Bronchial epithelial cell (primary cell): ENCODE results near the gene ST6GALNAC4. TPM values are rescaled to one million over a fixed set of nuclear protein-coding genes. Genes with fewer than 3 reads are reported as not detected.

Source experiments
- DNase-seq: peaks from one replicate; pipeline ENCODE4 v3.0.0-alpha.2; 2010; ENCODE audit warnings: low read depth
- FAIRE-seq: peaks from 2 replicates; lab custom pipeline; 2011; peaks lifted over from hg19 to GRCh38; lab: Jason Lieb, UNC
- H3K27me3 ChIP-seq: 2 replicates; pipeline ENCODE4 v1.5.1; 2011; ENCODE audit warnings: low read length; ENCODE audit not compliant: control insufficient read depth, insufficient read depth
- H3K36me3 ChIP-seq: 2 replicates; pipeline ENCODE4 v1.5.1; 2011; ENCODE audit warnings: low read length; ENCODE audit not compliant: control insufficient read depth, insufficient read depth
- H3K4me3 ChIP-seq: 2 replicates; pipeline ENCODE4 v1.5.1; 2011; ENCODE audit warnings: mild to moderate bottlenecking, low read depth, low read length, control low read depth
- total RNA-seq: library from RNA; depleted of rRNA; stranded (reverse); fragments of >200 nt; gene quantifications from 2 replicates; pipeline ENCODE4 v1.2.1, GENCODE V29; 2014
- TF ChIP-seq, protein P1 (sequence below): IDR thresholded peaks from 2 replicates; pipeline ENCODE4 v1.5.1; 2011; ENCODE audit warnings: mild to moderate bottlenecking, moderate library complexity, low read length, control low read depth, inconsistent platforms; ENCODE audit not compliant: insufficient read depth, severe bottlenecking

ST6GALNAC4 gene
- total RNA-seq, 1 donor from 2014 or later: 21.3 TPM

DNA sequence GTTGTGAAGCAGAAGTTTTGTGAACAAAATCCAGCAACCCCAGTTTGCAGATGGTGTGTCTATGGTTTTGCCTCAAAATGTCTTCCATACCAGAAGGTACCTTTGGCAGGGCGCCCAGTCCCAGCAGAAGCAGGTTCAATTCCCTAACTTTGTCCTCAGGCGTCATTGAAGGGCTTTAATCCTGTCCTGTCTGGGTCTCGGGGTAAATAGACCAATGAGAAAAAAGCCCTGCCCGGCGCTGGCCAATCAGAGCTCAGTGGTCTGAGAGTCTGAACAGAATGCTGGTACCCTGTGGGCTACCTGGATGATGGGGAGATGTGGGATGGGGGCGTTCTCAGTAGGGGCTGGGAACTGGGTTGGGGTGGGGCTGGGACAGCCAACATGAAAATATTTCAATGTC, 6.2 kb upstream of the ST6GALNAC4 start:
- no peak for FAIRE-seq
- H3K27me3 ChIP-seq: no peaks in the 10 kb centered on the region
- no peak for DNase-seq
- TF ChIP-seq, protein P1, sequence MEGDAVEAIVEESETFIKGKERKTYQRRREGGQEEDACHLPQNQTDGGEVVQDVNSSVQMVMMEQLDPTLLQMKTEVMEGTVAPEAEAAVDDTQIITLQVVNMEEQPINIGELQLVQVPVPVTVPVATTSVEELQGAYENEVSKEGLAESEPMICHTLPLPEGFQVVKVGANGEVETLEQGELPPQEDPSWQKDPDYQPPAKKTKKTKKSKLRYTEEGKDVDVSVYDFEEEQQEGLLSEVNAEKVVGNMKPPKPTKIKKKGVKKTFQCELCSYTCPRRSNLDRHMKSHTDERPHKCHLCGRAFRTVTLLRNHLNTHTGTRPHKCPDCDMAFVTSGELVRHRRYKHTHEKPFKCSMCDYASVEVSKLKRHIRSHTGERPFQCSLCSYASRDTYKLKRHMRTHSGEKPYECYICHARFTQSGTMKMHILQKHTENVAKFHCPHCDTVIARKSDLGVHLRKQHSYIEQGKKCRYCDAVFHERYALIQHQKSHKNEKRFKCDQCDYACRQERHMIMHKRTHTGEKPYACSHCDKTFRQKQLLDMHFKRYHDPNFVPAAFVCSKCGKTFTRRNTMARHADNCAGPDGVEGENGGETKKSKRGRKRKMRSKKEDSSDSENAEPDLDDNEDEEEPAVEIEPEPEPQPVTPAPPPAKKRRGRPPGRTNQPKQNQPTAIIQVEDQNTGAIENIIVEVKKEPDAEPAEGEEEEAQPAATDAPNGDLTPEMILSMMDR: no peak
- no peak overlapping the region for H3K4me3 ChIP-seq
- H3K36me3 ChIP-seq: no peaks in the 10 kb centered on the region

DNA sequence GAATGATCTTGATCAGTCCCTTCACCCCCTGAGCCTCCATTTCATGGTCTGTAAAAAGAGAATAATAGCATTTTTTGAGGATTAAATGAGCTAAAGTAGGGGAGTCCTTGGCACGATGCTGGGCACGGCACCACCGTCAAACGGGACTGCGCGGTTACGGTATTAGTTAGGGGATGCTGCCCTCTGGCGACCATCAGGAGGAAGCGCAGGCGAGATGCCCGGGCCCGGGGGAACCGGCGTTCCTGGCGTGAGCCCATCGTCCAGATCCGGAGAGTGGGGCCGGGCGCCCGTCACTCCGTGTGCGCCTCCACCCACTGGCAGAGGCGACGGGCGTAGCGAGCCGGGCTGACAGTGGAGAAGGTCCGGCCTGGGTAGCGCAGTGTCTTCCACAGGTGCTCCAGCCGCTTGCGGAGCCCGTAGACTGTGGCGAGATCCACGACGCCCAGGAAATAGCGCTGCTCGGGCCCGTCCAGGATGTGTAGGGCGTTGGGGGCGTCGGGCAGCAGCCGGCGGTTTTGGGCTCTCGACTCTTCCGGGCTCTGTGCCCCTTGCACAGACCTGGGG, 4.8 kb upstream of the ST6GALNAC4 start:
- no peak for DNase-seq
- no peak for FAIRE-seq
- H3K4me3 ChIP-seq: no peak overlapping the region

DNA sequence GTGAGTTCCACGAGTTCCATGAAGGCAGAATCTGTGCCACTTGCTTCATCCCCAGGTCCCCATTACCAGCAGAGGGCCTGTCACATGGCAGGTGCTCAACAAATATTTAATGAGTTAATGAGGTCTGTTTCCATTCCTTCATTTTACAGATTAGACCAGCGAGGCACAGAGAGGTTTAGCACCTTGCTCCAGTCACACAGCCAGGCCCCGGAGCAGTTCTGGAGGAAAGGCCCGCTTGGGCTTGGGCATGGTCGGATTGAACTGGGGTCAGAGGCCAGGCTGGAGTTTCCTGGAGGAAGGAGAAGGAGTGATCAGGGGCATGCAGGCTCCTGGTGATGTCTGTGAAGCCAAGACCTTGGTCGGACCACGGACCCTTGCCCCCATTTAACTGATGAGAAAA, 4.0 kb upstream of the ST6GALNAC4 start:
- no peak for DNase-seq
- Histone ChIP-seq H3K36me3 (no peaks in the 10 kb centered on the region), H3K27me3 (no peaks in the 10 kb centered on the region), H3K4me3 (no peak overlapping the region)
- TF ChIP-seq, protein P1: no peak
- no peak for FAIRE-seq

More for the DNA sequence above, 4.8 kb upstream of the ST6GALNAC4 start:
- Histone ChIP-seq H3K27me3 (no peaks in the 10 kb centered on the region), H3K36me3 (no peaks in the 10 kb centered on the region)
- TF ChIP-seq, protein P1: peak; percentile 94

DNA sequence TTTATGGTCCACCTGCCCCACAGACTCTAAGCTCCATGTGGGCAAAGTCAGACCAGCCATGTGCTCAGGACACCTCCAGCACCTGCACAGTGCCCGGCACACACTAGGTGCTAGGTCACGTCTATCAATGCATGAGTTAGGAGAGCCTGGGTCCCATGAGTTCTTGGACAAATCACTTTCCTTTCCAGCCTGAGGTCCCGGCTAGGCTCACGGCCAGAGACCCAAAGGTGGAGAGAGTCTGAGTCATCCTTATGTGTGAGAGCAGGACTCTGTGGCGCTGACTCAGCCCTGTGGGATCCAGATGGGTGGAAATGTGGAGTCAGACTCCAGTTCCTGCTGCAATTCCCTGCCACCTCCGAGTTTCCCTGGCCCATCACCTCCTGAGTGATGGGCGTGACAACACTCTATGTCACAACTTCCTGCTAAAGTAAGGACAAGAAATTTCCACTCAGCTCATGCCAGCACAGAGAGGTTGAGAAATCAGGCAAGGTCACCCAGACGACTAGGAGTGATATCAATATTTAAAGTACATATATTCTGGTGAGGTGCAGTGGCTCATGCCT, 2.5 kb upstream of the ST6GALNAC4 start:
- DNase-seq (peak; percentile 100), FAIRE-seq (peak; percentile 97)
- Histone ChIP-seq H3K27me3 (no peaks in the 10 kb centered on the region), H3K36me3 (no peaks in the 10 kb centered on the region), H3K4me3 (no peak overlapping the region)
- TF ChIP-seq, protein P1: no peak

DNA sequence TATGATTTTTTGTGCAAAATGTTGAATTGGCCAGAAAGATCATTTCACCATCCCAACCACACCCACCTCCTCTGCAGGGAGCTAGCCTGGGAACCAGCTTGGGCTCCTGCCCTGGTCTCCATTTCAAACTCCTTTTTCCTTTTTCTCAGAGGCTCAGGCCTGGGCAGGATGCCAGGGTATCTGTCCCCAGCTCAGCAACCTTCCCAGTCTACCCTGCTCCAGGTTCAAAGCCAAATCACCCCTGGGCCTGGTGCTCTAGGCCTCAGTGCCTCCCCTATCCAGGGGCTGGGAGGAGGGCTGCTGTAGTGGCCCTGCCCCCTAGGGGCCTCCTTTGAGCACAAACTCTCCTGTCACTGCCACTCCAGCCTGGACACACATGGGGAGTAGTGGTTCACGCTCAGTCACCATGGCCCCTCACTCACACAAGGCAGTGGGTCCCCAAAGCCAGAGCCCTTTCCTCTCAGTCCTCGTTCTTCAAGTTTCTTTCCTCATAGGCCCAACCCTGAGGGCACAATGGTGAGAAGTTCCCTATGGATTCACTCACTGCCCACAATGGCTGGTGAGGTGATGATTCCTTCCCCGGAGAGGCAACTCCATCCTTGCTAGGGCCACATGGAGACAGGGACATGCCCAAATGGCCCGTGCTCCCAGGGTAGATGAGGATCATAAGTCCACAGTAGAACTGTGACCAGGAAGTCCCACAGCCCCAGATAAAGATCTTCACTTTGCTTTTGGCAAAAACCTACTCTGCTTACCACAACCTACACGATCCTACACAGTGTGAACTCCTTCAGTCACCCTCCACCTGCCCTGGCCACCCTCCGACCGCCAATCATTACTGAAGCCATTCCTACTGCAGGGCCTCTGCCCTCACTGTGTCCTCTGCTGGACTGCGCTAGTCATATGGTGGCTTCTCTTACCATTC, 1.6 kb upstream of the ST6GALNAC4 start:
- no peak for DNase-seq
- FAIRE-seq: no peak
- Histone ChIP-seq H3K27me3 (no peaks in the 10 kb centered on the region), H3K36me3 (no peaks in the 10 kb centered on the region), H3K4me3 (no peak overlapping the region)
- TF ChIP-seq, protein P1: peak; percentile 11
